SK-N-SH treated with all-trans-retinoic acid at 6 μM for 48 hours (cell line): ENCODE results near the gene NKX2-2.
"Not testable (repeated sequence)": the region's sequence is repeated elsewhere in the genome, so short reads cannot be mapped to it uniquely, and the experiment has no call there.

ENCODE experiments used
- ATAC-seq: fragments of 200-7000 bp; cut with Tn5 transposase; 3 replicates; pipeline ENCODE4 v1.9.1; 2020; ENCODE audit warnings: mild to moderate bottlenecking, moderate library complexity
- ARNTL ChIP-seq: fragments of 450-650 bp; formaldehyde crosslinking; IDR thresholded peaks from 2 replicates; pipeline ENCODE4 v1.5.0; 2020; ENCODE audit warnings: low read depth, mild to moderate bottlenecking, moderate library complexity, borderline replicate concordance
- CSDC2 ChIP-seq: fragments of 250-450 bp; sonication (Bioruptor Pico); IDR thresholded peaks from 2 replicates; pipeline ENCODE4 v1.5.0; 2020; ENCODE audit warnings: mild to moderate bottlenecking, moderate library complexity
- ESRRG ChIP-seq: fragments of 250-450 bp; sonication (Bioruptor Pico); IDR thresholded peaks from 2 replicates; pipeline ENCODE4 v1.6.1; 2021; ENCODE audit warnings: mild to moderate bottlenecking
- GLIS3 ChIP-seq: fragments of 250-450 bp; sonication (Bioruptor Pico); IDR thresholded peaks from 2 replicates; pipeline ENCODE4 v1.5.0; 2020; ENCODE audit warnings: mild to moderate bottlenecking, moderate library complexity
- OSR1 ChIP-seq: fragments of 250-450 bp; sonication (Bioruptor Pico); IDR thresholded peaks from 2 replicates; pipeline ENCODE4 v1.8.0; 2022; ENCODE audit warnings: moderate library complexity, mild to moderate bottlenecking, inconsistent platforms
- PPARA ChIP-seq: fragments of 250-450 bp; sonication (Bioruptor Pico); IDR thresholded peaks from 2 replicates; pipeline ENCODE4 v1.5.0; 2020; ENCODE audit warnings: mild to moderate bottlenecking, borderline replicate concordance
- RARB ChIP-seq: fragments of 250-450 bp; sonication (Bioruptor Pico); IDR thresholded peaks from 2 replicates; pipeline ENCODE4 v1.8.0; 2021; ENCODE audit warnings: mild to moderate bottlenecking, moderate library complexity
- SNAI2 ChIP-seq: fragments of 250-450 bp; sonication (Bioruptor Pico); IDR thresholded peaks from 2 replicates; pipeline ENCODE4 v1.5.0; 2020; ENCODE audit warnings: mild to moderate bottlenecking, moderate library complexity
- TOX ChIP-seq: fragments of 250-450 bp; sonication (Bioruptor Pico); IDR thresholded peaks from 2 replicates; pipeline ENCODE4 v1.8.0; 2021; ENCODE audit warnings: mild to moderate bottlenecking, moderate library complexity, borderline replicate concordance
- ZC3H10 ChIP-seq: fragments of 250-450 bp; sonication (Bioruptor Pico); IDR thresholded peaks from 2 replicates; pipeline ENCODE4 v1.5.1; 2021; ENCODE audit warnings: mild to moderate bottlenecking, moderate library complexity
- ZFP3 ChIP-seq: fragments of 250-450 bp; sonication (Bioruptor Pico); IDR thresholded peaks from 2 replicates; pipeline ENCODE4 v1.5.0; 2020; ENCODE audit warnings: mild to moderate bottlenecking, moderate library complexity
- ZFP30 ChIP-seq: fragments of 450-650 bp; formaldehyde crosslinking; IDR thresholded peaks from 2 replicates; pipeline ENCODE4 v1.5.0; 2022; ENCODE audit warnings: mild to moderate bottlenecking, moderate library complexity
- ZNF565 ChIP-seq: fragments of 450-650 bp; formaldehyde crosslinking; conservative IDR thresholded peaks from 2 replicates; pipeline ENCODE4 v1.5.0; 2020; ENCODE audit warnings: low read depth, mild to moderate bottlenecking, moderate library complexity
- ZNF70 ChIP-seq: fragments of 450-650 bp; formaldehyde crosslinking; IDR thresholded peaks from 2 replicates; pipeline ENCODE4 v1.5.0; 2020; ENCODE audit warnings: mild to moderate bottlenecking, moderate library complexity
- ZNF8 ChIP-seq: fragments of 450-650 bp; formaldehyde crosslinking; IDR thresholded peaks from 2 replicates; pipeline ENCODE4 v1.5.0; 2020; ENCODE audit warnings: mild to moderate bottlenecking, moderate library complexity
- TF ChIP-seq, protein P1 (sequence below): fragments of 250-450 bp; sonication (Bioruptor Pico); IDR thresholded peaks from 2 replicates; pipeline ENCODE4 v1.8.0; 2020; ENCODE audit warnings: mild to moderate bottlenecking, moderate library complexity, borderline replicate concordance
- TF ChIP-seq, protein P2 (sequence below): fragments of 250-450 bp; sonication (Bioruptor Pico); IDR thresholded peaks from 2 replicates; pipeline ENCODE4 v1.5.0; 2020; ENCODE audit warnings: mild to moderate bottlenecking, moderate library complexity
- TF ChIP-seq, protein P3 (sequence below): fragments of 250-450 bp; sonication (Bioruptor Pico); IDR thresholded peaks from 2 replicates; pipeline ENCODE4 v1.8.0; 2021; ENCODE audit warnings: low read depth, mild to moderate bottlenecking, moderate library complexity, borderline replicate concordance
- TF ChIP-seq, protein P4 (sequence below): fragments of 250-450 bp; sonication (Bioruptor Pico); IDR thresholded peaks from 2 replicates; pipeline ENCODE4 v1.5.1; 2020; ENCODE audit warnings: low read depth, mild to moderate bottlenecking, moderate library complexity

The NKX2-2 gene

DNA sequence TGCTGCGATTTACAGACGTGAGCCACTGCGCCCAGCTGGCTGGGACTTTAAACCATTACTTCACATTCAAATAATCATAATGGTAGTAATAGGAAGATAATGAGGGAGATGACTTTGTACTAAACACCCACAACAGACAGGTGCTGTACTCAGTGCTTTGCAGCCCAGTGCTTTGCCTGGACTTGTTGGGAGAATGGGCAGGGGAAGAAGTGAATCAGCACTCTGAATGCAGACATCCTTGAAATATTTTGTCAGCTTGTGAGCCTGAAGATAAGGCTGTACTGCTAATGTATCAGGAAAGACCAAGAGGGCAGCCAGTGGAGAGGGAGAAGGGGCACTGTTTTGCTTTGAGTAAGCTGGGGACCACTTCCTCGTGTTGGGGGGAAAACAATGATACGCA lies 17.4 kb downstream of the NKX2-2 start:
- no peak for ATAC-seq
- TF ChIP-seq, protein P1, sequence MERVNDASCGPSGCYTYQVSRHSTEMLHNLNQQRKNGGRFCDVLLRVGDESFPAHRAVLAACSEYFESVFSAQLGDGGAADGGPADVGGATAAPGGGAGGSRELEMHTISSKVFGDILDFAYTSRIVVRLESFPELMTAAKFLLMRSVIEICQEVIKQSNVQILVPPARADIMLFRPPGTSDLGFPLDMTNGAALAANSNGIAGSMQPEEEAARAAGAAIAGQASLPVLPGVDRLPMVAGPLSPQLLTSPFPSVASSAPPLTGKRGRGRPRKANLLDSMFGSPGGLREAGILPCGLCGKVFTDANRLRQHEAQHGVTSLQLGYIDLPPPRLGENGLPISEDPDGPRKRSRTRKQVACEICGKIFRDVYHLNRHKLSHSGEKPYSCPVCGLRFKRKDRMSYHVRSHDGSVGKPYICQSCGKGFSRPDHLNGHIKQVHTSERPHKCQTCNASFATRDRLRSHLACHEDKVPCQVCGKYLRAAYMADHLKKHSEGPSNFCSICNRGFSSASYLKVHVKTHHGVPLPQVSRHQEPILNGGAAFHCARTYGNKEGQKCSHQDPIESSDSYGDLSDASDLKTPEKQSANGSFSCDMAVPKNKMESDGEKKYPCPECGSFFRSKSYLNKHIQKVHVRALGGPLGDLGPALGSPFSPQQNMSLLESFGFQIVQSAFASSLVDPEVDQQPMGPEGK (CRISPR knock-in tag), result no peak
- TF ChIP-seq ESRRG (CRISPR knock-in tag) (no peak), ARNTL (CRISPR knock-in tag) (no peak), CSDC2 (CRISPR knock-in tag) (no peak), RARB (no peak), PPARA (CRISPR knock-in tag) (no peak), TOX (CRISPR knock-in tag) (no peak), ZFP3 (CRISPR knock-in tag) (no peak), SNAI2 (CRISPR knock-in tag) (no peak)
- TF ChIP-seq, protein P2, sequence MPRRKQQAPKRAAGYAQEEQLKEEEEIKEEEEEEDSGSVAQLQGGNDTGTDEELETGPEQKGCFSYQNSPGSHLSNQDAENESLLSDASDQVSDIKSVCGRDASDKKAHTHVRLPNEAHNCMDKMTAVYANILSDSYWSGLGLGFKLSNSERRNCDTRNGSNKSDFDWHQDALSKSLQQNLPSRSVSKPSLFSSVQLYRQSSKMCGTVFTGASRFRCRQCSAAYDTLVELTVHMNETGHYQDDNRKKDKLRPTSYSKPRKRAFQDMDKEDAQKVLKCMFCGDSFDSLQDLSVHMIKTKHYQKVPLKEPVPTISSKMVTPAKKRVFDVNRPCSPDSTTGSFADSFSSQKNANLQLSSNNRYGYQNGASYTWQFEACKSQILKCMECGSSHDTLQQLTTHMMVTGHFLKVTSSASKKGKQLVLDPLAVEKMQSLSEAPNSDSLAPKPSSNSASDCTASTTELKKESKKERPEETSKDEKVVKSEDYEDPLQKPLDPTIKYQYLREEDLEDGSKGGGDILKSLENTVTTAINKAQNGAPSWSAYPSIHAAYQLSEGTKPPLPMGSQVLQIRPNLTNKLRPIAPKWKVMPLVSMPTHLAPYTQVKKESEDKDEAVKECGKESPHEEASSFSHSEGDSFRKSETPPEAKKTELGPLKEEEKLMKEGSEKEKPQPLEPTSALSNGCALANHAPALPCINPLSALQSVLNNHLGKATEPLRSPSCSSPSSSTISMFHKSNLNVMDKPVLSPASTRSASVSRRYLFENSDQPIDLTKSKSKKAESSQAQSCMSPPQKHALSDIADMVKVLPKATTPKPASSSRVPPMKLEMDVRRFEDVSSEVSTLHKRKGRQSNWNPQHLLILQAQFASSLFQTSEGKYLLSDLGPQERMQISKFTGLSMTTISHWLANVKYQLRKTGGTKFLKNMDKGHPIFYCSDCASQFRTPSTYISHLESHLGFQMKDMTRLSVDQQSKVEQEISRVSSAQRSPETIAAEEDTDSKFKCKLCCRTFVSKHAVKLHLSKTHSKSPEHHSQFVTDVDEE, result no peak
- TF ChIP-seq, protein P3, sequence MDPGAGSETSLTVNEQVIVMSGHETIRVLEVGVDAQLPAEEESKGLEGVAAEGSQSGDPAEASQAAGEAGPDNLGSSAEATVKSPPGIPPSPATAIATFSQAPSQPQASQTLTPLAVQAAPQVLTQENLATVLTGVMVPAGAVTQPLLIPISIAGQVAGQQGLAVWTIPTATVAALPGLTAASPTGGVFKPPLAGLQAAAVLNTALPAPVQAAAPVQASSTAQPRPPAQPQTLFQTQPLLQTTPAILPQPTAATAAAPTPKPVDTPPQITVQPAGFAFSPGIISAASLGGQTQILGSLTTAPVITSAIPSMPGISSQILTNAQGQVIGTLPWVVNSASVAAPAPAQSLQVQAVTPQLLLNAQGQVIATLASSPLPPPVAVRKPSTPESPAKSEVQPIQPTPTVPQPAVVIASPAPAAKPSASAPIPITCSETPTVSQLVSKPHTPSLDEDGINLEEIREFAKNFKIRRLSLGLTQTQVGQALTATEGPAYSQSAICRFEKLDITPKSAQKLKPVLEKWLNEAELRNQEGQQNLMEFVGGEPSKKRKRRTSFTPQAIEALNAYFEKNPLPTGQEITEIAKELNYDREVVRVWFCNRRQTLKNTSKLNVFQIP (CRISPR knock-in tag), result no peak
- TF ChIP-seq, protein P4, sequence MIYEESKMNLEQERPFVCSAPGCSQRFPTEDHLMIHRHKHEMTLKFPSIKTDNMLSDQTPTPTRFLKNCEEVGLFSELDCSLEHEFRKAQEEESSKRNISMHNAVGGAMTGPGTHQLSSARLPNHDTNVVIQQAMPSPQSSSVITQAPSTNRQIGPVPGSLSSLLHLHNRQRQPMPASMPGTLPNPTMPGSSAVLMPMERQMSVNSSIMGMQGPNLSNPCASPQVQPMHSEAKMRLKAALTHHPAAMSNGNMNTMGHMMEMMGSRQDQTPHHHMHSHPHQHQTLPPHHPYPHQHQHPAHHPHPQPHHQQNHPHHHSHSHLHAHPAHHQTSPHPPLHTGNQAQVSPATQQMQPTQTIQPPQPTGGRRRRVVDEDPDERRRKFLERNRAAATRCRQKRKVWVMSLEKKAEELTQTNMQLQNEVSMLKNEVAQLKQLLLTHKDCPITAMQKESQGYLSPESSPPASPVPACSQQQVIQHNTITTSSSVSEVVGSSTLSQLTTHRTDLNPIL (CRISPR knock-in tag), result no peak
- TF ChIP-seq, all 23 proteins: peak for 0

DNA sequence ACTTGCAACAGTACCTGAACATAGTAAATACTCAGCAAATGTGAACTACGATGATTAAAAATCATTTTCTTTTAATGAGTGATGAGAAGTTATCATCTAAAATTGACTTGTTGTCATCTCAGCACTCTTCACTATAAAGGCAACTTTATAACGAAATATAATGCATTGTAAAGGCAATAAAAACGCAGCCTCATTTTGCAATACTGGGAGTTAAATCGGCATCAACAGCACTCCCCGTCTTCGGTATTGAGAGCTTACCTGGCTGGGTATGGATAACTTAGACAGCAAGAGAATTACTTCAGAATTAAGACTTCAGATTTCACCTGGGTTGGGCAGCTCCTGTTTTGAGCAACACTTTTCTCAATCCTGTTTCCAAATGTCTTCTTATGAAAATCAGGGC lies 20.8 kb downstream of the NKX2-2 start:
- ATAC-seq, result no peak
- TF ChIP-seq ZFP30 (CRISPR knock-in tag) (no peak), RARB (no peak), OSR1 (CRISPR knock-in tag) (no peak), ZNF70 (CRISPR knock-in tag) (no peak), ZC3H10 (CRISPR knock-in tag) (no peak), ZNF565 (CRISPR knock-in tag) (no peak), ZFP3 (CRISPR knock-in tag) (no peak), ZNF8 (no peak)
- TF ChIP-seq, protein P3 (CRISPR knock-in tag), result no peak

DNA sequence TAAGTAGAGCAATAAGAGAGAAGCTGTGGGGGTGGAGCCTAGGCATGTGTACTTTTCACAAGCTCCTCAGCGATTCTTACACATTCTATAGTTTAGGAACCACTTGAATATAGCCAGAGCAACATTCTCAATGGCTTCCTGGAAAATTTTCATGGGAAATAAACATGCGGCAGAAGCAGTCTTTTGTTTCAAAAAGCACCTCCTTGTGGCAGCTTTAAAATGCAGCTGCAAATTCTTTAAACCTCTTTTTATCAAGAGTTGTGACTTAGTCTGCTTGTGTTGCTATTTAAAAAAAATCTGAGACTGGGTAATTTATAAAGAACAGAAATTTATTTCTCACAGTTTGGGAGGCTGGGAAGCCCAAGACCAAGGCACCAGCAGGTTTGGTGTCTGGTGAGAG lies 23.8 kb downstream of the NKX2-2 start:
- TF ChIP-seq ZNF8 (no peak), ARNTL (CRISPR knock-in tag) (no peak), GLIS3 (no peak)
- no peak for ATAC-seq

DNA sequence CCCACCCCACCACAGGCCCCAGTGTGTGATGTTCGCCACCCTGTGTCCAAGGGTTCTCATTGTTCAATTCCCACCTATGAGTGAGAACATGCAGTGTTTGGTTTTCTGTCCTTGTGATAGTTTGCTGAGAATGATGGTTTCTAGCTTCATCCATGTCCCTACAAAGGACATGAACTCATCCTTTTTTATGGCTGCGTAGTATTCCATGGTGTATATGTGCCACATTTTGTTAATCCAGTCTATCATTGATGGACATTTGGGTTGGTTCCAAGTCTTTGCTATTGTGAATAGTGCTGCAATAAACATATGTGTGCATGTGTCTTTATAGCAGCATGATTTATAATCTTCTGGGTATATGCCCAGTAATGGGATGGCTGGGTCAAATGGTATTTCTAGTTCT lies 33.7 kb downstream of the NKX2-2 start:
- ATAC-seq, result not testable (repeated sequence)
